ENCODE results near the gene GHR. TPM values are rescaled to one million over a fixed set of nuclear protein-coding genes. Genes with fewer than 3 reads are reported as not detected.

The GHR gene
- total RNA-seq, 1 donor from 2014 or later, result 2.3 TPM

DNA sequence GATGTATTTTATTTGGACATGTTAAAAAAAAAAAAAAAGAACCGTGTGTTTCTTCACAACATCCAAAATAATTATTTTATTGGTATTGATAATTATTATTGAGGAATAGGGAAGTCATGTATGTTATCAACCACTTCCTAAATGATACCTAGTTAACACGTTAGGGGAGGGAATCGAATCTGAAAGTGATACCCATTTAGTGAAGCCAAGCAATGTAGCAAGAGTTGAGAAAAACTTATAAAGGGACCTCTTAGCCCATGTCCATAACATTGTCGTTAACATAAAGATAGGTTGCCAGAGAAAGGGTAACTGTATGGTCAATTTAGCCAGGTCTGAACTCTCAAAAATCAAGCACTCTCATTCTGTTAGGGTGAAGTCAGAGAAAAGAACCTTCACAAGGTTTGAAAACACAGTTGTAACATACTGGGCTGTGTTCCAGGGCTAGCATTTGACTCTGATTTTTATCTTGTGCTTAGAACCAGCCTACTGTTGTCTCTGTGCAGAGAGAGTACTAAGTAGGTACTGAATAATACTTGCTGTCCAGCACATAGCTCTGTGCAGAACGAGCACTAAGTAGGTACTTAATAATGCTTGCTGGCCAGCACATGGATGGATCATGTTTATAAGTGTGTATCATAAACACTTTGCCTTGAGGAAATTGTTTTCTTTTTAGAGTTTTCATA is 60.4 kb downstream of the GHR start:
- Histone ChIP-seq H3K9me3 (ENCODE audit: insufficient read depth, low read depth, low read length) (no peaks in the 10 kb centered on the region), H3K4me3 (ENCODE audit: insufficient read depth, low read depth, low read length) (no peak overlapping the region), H3K27ac (ENCODE audit: low read depth, low read length) (no peak overlapping the region), H3K9ac (ENCODE audit: low read length) (no peak overlapping the region), H3K36me3 (ENCODE audit: insufficient read depth, low read length) (no peaks in the 10 kb centered on the region), H3K79me2 (ENCODE audit: insufficient read depth, low read length) (no peaks in the 10 kb centered on the region), H4K20me1 (ENCODE audit: insufficient read depth, low read length) (no peaks in the 10 kb centered on the region), H3K27me3 (ENCODE audit: insufficient read depth, low read length) (no peaks in the 10 kb centered on the region), H2AFZ (ENCODE audit: low read depth, low read length) (no peak overlapping the region), H3K4me2 (ENCODE audit: low read length) (no peak overlapping the region), H3K4me1 (ENCODE audit: insufficient read depth, low read length) (no peaks in the 10 kb centered on the region)
- Mint-ChIP-seq H3K4me3 (ENCODE audit: unreplicated experiment) (no peak overlapping the region), H3K27me3 (ENCODE audit: low read depth, unreplicated experiment) (no peaks in the 10 kb centered on the region), H3K4me1 (ENCODE audit: low read depth, unreplicated experiment) (no peaks in the 10 kb centered on the region), H3K36me3 (ENCODE audit: low read depth, unreplicated experiment) (peaks cover 4% of the 10 kb centered on the region), H3K27ac (ENCODE audit: unreplicated experiment) (no peak overlapping the region), H3K9me3 (ENCODE audit: unreplicated experiment) (peaks cover 2% of the 10 kb centered on the region)
- no peak for FAIRE-seq
- no peak for TF ChIP-seq EZH2 (IDR thresholded peaks at IDR 0.05; ENCODE audit: insufficient read depth, low read length)
- TF ChIP-seq, protein P1, sequence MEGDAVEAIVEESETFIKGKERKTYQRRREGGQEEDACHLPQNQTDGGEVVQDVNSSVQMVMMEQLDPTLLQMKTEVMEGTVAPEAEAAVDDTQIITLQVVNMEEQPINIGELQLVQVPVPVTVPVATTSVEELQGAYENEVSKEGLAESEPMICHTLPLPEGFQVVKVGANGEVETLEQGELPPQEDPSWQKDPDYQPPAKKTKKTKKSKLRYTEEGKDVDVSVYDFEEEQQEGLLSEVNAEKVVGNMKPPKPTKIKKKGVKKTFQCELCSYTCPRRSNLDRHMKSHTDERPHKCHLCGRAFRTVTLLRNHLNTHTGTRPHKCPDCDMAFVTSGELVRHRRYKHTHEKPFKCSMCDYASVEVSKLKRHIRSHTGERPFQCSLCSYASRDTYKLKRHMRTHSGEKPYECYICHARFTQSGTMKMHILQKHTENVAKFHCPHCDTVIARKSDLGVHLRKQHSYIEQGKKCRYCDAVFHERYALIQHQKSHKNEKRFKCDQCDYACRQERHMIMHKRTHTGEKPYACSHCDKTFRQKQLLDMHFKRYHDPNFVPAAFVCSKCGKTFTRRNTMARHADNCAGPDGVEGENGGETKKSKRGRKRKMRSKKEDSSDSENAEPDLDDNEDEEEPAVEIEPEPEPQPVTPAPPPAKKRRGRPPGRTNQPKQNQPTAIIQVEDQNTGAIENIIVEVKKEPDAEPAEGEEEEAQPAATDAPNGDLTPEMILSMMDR (IDR thresholded peaks at IDR 0.05; ENCODE audit: insufficient read depth, low read depth, low read length), result no peak
- no peak for DNase-seq (ENCODE audit: low read depth)

DNA sequence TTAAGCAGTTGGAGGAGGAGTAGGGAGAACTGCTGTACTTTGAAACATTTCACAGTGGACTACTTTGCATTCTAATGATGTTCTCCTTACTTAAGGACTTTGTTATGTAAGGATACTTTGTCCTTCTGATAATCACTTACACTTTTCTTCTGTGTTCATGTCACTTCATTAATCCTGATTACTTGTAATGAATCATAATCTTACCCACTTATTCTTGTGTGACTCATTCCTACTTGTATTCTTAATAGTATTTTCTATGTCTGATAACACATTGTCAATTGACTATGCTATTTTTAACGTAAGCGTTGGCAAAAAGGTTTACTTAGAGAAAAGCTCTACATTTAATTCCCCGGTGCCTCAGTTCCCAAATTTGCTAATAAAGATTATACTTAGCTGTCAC is 63.8 kb downstream of the GHR start:
- FAIRE-seq, result no peak
- Mint-ChIP-seq H3K9me3 (ENCODE audit: unreplicated experiment) (no peaks in the 10 kb centered on the region), H3K27ac (ENCODE audit: unreplicated experiment) (no peak overlapping the region), H3K4me3 (ENCODE audit: unreplicated experiment) (no peak overlapping the region), H3K27me3 (ENCODE audit: low read depth, unreplicated experiment) (no peaks in the 10 kb centered on the region), H3K36me3 (ENCODE audit: low read depth, unreplicated experiment) (peaks cover 4% of the 10 kb centered on the region), H3K4me1 (ENCODE audit: low read depth, unreplicated experiment) (peaks cover 6% of the 10 kb centered on the region)
- Histone ChIP-seq H3K4me2 (ENCODE audit: low read length) (no peak overlapping the region), H3K27ac (ENCODE audit: low read depth, low read length) (no peak overlapping the region), H3K27me3 (ENCODE audit: insufficient read depth, low read length) (no peaks in the 10 kb centered on the region), H3K79me2 (ENCODE audit: insufficient read depth, low read length) (no peaks in the 10 kb centered on the region), H3K4me1 (ENCODE audit: insufficient read depth, low read length) (no peaks in the 10 kb centered on the region), H3K9ac (ENCODE audit: low read length) (no peak overlapping the region), H3K4me3 (ENCODE audit: insufficient read depth, low read depth, low read length) (no peak overlapping the region), H2AFZ (ENCODE audit: low read depth, low read length) (no peak overlapping the region), H4K20me1 (ENCODE audit: insufficient read depth, low read length) (no peaks in the 10 kb centered on the region), H3K9me3 (ENCODE audit: insufficient read depth, low read depth, low read length) (no peaks in the 10 kb centered on the region), H3K36me3 (ENCODE audit: insufficient read depth, low read length) (no peaks in the 10 kb centered on the region)
- no peak for TF ChIP-seq EZH2 (IDR thresholded peaks at IDR 0.05; ENCODE audit: insufficient read depth, low read length)
- TF ChIP-seq, protein P1 (IDR thresholded peaks at IDR 0.05; ENCODE audit: insufficient read depth, low read depth, low read length), result no peak
- no peak for DNase-seq (ENCODE audit: low read depth)

DNA sequence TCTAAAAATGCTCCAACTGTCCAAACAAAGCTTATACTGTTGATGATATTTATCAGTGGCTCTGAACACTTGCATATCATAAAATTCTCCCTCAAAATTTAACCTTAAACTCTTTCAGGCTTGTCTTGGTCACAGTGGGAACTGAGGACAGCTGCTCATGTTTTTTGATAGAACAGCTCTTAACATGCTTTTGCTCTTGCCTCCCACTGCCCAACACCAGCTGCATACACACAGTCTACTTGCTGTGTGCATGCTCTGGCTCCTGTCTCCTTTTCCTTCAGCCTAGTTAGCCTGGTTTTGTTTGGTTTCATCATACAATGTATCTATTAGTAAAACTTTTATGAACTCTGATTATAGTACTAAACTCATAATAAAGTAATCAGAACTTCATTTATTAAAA is 64.6 kb downstream of the GHR start:
- H3K4me1 ChIP-seq (ENCODE audit: insufficient read depth, low read length), result no peaks in the 10 kb centered on the region
- H3K36me3 Mint-ChIP-seq (ENCODE audit: low read depth, unreplicated experiment), result peaks cover 2% of the 10 kb centered on the region
- H3K27ac ChIP-seq (ENCODE audit: low read depth, low read length), result no peak overlapping the region
- no peak overlapping the region for H3K4me2 ChIP-seq (ENCODE audit: low read length)
- no peaks in the 10 kb centered on the region for H3K27me3 Mint-ChIP-seq (ENCODE audit: low read depth, unreplicated experiment)
- FAIRE-seq (no peak), DNase-seq (ENCODE audit: low read depth) (no peak)
- no peak overlapping the region for H3K27ac Mint-ChIP-seq (ENCODE audit: unreplicated experiment)
- H3K9me3 Mint-ChIP-seq (ENCODE audit: unreplicated experiment), result no peaks in the 10 kb centered on the region
- no peaks in the 10 kb centered on the region for H3K27me3 ChIP-seq (ENCODE audit: insufficient read depth, low read length)
- H3K4me1 Mint-ChIP-seq (ENCODE audit: low read depth, unreplicated experiment), result peaks cover 9% of the 10 kb centered on the region
- H3K9me3 ChIP-seq (ENCODE audit: insufficient read depth, low read depth, low read length), result no peaks in the 10 kb centered on the region
- no peak overlapping the region for H3K4me3 ChIP-seq (ENCODE audit: insufficient read depth, low read depth, low read length)
- no peak overlapping the region for H3K9ac ChIP-seq (ENCODE audit: low read length)
- TF ChIP-seq, protein P1 (IDR thresholded peaks at IDR 0.05; ENCODE audit: insufficient read depth, low read depth, low read length), result no peak
- no peak for TF ChIP-seq EZH2 (IDR thresholded peaks at IDR 0.05; ENCODE audit: insufficient read depth, low read length)
- no peaks in the 10 kb centered on the region for H3K36me3 ChIP-seq (ENCODE audit: insufficient read depth, low read length)
- no peak overlapping the region for H2AFZ ChIP-seq (ENCODE audit: low read depth, low read length)
- no peaks in the 10 kb centered on the region for H3K79me2 ChIP-seq (ENCODE audit: insufficient read depth, low read length)
- H3K4me3 Mint-ChIP-seq (ENCODE audit: unreplicated experiment), result no peak overlapping the region
- no peaks in the 10 kb centered on the region for H4K20me1 ChIP-seq (ENCODE audit: insufficient read depth, low read length)
